Brain microvascular endothelial cell (primary cell): ENCODE results near the gene ASPSCR1.

Experiments
- DNase-seq: peaks from one replicate; pipeline ENCODE4 v3.0.0-alpha.2; 2020
- H3K27ac ChIP-seq: fragments of 250-450 bp; sonication (Bioruptor Pico); 2 replicates; pipeline ENCODE4 v1.5.1; 2020; ENCODE audit warnings: mild to moderate bottlenecking, moderate library complexity
- H3K27me3 ChIP-seq: fragments of 250-450 bp; sonication (Bioruptor Pico); replicated peaks from 2 replicates; pipeline ENCODE4 v1.5.1; 2020; ENCODE audit warnings: mild to moderate bottlenecking
- H3K36me3 ChIP-seq: fragments of 250-450 bp; sonication (Bioruptor Pico); replicated peaks from 2 replicates; pipeline ENCODE4 v1.5.1; 2020; ENCODE audit warnings: mild to moderate bottlenecking
- H3K4me3 ChIP-seq: 2 replicates; pipeline ENCODE4 v1.5.1; 2011; ENCODE audit warnings: low read depth, mild to moderate bottlenecking, control low read depth, low read length, moderate library complexity
- CTCF ChIP-seq: IDR thresholded peaks from 2 replicates; pipeline ENCODE4 v1.5.1; 2011; ENCODE audit warnings: low read depth, mild to moderate bottlenecking, moderate library complexity, low read length, control low read depth, inconsistent platforms; ENCODE audit errors: missing control alignments
- in situ Hi-C: cut with HindIII; loops from 2 replicates; pipeline ENCODE4 v1.10.0; 2017; ENCODE audit warnings: low sequenced_read_pairs, low pct_ligation_motif_present

ASPSCR1 gene

GRCh38 chr17:81996757-81997441 is 19.5 kb downstream of the ASPSCR1 start:
- in situ Hi-C loops: no loop called here
- Histone ChIP-seq H3K27me3 (no peaks in the 10 kb centered on the region), H3K4me3 (no peak overlapping the region), H3K27ac (no peak overlapping the region), H3K36me3 (no peaks in the 10 kb centered on the region)
- DNase-seq: no peak
- TF ChIP-seq CTCF: no peak

DNA sequence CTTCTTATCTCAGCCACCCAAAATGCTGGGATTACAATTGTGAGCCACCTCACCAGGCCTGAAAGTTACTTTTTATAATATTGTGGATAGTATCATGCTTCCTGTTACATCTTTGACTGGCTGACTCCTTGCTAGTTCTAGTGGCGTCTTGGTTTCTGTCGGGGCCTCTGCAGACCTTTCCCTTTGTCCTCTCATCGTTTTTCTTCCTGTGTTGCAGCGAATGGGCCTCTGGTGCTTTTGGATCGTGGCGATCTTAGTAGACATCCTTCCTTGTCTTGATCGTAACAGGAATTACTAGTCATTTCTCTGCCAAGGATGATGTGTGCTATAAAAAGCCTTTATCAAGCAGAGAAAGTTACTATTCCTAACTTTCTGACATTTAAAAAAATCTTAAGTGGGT is 20.8 kb downstream of the ASPSCR1 start:
- H3K36me3 ChIP-seq: no peaks in the 10 kb centered on the region

DNA sequence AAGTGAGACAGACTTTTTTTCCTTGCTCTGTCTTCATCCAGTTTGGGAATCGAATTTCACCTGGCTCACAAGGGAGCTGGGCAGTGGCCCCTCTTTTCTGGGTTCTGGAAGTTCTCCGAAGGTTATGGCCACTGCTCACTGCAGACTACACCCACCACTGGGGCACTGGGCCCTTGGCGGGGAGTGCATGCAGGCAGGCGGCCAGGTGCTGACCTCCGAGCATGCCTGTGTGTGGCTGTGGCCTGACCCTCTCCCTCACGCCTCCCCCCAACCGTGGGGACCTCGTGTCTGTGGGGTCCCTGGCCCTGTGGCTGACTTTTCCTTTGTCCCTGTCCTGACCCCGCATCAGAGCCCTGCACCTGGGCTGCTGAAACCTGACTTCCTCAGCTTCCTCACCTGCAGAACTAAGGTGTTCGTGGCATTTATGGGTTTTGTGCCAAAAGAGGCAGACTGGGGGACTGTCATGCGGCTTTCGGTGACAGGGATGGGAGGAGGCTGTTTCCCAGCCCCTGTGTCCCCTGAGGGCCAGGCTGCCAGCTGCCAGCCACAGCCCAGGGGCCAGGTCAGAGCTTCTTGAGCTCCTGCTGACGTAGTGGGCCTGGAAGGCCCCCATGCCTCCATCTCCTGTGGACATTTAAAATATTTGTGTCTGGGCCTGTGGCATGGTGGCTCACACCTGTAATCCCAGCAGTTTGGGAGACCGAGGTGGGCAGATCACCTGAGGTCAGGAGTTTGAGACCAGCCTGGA is 21.4 kb downstream of the ASPSCR1 start:
- Histone ChIP-seq H3K27me3 (no peaks in the 10 kb centered on the region), H3K27ac (no peak overlapping the region), H3K36me3 (no peaks in the 10 kb centered on the region), H3K4me3 (no peak overlapping the region)
- no peak for TF ChIP-seq CTCF
- in situ Hi-C loops: no loop called here
- no peak for DNase-seq

More for the DNA sequence above, 20.8 kb downstream of the ASPSCR1 start:
- DNase-seq: no peak
- no peak for TF ChIP-seq CTCF
- in situ Hi-C loops: no loop called here
- no peaks in the 10 kb centered on the region for H3K27me3 ChIP-seq
- no peak overlapping the region for H3K27ac ChIP-seq
- H3K4me3 ChIP-seq: no peak overlapping the region

- Histone ChIP-seq H3K4me3 (no peak overlapping the region), H3K27ac (no peak overlapping the region), H3K36me3 (no peaks in the 10 kb centered on the region), H3K27me3 (no peaks in the 10 kb centered on the region)
- in situ Hi-C loops: no loop called here
- DNase-seq: no peak
- no peak for TF ChIP-seq CTCF
These were observed 22.2 kb downstream of the ASPSCR1 start for GRCh38 chr17:81999587-81999975.

DNA sequence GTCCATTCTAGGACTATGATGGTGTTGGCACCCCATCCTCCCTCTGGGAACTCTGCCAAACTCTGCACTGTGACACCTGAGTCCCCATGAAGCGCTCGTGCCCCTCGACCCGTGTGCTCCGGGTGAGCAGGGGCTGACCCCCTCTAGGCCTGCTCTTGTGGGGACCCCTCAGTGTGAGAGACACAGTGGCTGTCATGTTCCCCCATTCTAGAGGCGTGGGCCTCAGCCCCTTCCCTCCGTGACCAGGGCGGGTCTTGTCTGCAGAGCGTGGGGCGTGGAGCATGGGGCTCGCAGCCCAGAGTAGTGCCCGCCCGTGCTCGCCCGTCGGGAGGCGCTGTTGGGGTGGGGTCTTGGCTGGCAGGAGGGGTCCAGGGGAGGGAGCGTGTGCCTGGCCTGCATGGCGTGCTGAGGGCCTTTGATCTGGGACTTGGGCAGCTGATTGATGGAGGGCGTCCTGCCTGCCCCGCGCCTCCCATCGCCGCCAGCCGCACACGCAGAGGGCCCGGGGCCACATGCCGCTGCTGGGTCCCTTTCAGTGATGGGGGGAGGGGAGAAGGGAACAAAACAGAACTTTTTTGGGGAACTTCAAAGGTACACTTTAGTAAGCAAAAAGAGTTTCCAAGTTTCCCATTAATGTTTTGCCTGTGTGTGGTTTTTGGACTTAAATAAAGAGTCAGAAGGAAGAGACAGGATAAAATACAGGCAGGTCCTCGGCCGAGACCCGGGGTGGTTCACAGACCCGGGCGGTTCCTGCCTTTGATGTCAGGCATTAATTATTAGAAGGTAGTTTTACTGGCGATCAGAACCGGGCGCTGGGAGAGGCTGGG is 22.8 kb downstream of the ASPSCR1 start:
- in situ Hi-C loops: no loop called here
- DNase-seq: no peak
- Histone ChIP-seq H3K36me3 (no peaks in the 10 kb centered on the region), H3K27ac (no peak overlapping the region), H3K27me3 (no peaks in the 10 kb centered on the region), H3K4me3 (no peak overlapping the region)
- no peak for TF ChIP-seq CTCF
